GM18873 (cell line): ENCODE results near the gene MEI4.

Source experiments
- ATAC-seq: cut with Tn5 transposase; IDR thresholded peaks from one replicate; pipeline ENCODE4 v1.9.1; 2021; ENCODE audit warnings: mild to moderate bottlenecking, moderate library complexity, moderate number of reproducible peaks; ENCODE audit not compliant: unreplicated experiment, low FRiP score

Gene MEI4

GRCh38 chr6:77926198-77926751 lies 273.4 kb downstream of the MEI4 start:
- ATAC-seq = no peak

DNA sequence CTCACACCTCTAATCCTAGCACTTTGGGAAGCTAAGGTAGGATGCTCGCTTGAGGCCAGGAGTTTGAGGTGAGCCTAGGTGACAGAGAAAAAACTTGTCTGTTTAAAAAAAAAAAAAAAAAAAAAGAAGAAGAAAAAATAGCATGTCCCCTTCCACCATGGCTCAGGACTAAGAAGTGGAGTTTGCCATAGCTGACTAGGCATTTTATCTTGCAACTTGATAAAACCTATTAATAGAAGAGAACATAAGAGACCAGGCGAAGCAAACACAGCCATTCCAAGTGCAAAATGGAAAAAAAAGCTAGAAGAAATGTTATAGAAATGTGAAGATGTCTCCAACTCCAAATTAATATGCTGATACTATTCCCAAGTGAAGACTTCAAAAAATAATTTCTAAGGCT lies 277.5 kb downstream of the MEI4 start:
- ATAC-seq = no peak

- no peak for ATAC-seq
These were observed 278.1 kb downstream of the MEI4 start for GRCh38 chr6:77930952-77931351.

GRCh38 chr6:77962070-77962469 lies 309.2 kb downstream of the MEI4 start:
- no peak for ATAC-seq

DNA sequence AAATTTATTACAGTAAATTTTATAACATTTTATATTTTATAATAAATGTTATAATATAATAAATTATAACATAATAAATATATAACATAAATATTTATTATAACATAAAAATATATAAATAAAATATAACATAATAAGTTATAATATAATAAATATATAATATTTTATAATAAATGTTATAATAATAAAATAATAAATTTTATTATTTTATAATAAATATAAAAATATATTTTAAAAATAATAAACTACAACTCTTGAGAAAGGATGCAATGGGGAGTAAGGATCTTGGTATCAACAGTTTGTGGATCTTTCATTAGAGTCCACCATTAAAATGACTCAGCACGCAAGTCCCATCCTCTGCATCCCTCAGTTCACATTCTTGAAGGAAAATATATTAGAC lies 312.6 kb downstream of the MEI4 start:
- ATAC-seq = no peak

- ATAC-seq = no peak
These were observed 319.5 kb downstream of the MEI4 start for GRCh38 chr6:77972334-77972733.
